CD4-positive, alpha-beta T cell treated with Interferon gamma for 1 hour (primary cell): ENCODE data around the gene GABRB2.
"Not testable (repeated sequence)": the region's sequence is repeated elsewhere in the genome, so short reads cannot be mapped to it uniquely, and the experiment has no call there.

Experiments used
- DNase-seq: peaks from one replicate; pipeline ENCODE4 v3.0.0-alpha.2; 2020

Gene GABRB2

GRCh38 chr5:161380486-161380885 lies 166.0 kb downstream of the GABRB2 start:
- no peak for DNase-seq

- DNase-seq, result no peak
These were observed 167.8 kb downstream of the GABRB2 start for GRCh38 chr5:161378701-161379100.

- no peak for DNase-seq
These were observed 170.5 kb downstream of the GABRB2 start for GRCh38 chr5:161376034-161376433.

- DNase-seq, result no peak
These were observed 173.2 kb downstream of the GABRB2 start for GRCh38 chr5:161373345-161373707.

- DNase-seq, result no peak
These were observed 173.7 kb downstream of the GABRB2 start for GRCh38 chr5:161372682-161373344.

- no peak for DNase-seq
These were observed 177.5 kb downstream of the GABRB2 start for GRCh38 chr5:161369022-161369421.

- DNase-seq, result no peak
These were observed 188.1 kb downstream of the GABRB2 start for GRCh38 chr5:161358446-161358845.

- DNase-seq, result no peak
These were observed 202.3 kb downstream of the GABRB2 start for GRCh38 chr5:161344234-161344633.

GRCh38 chr5:161342886-161343285 lies 203.6 kb downstream of the GABRB2 start:
- no peak for DNase-seq

- DNase-seq, result no peak
These were observed 206.5 kb downstream of the GABRB2 start for GRCh38 chr5:161340012-161340411.

GRCh38 chr5:161333194-161333880 lies 213.2 kb downstream of the GABRB2 start:
- no peak for DNase-seq

- DNase-seq, result no peak
These were observed 214.2 kb downstream of the GABRB2 start for GRCh38 chr5:161332343-161332742.

- DNase-seq, result no peak
These were observed 232.5 kb downstream of the GABRB2 start for GRCh38 chr5:161314033-161314432.

- DNase-seq, result no peak
These were observed 233.6 kb downstream of the GABRB2 start for GRCh38 chr5:161312882-161313281.

- DNase-seq, result no peak
These were observed 234.6 kb downstream of the GABRB2 start for GRCh38 chr5:161311965-161312364.

GRCh38 chr5:161311146-161311708 lies 235.3 kb downstream of the GABRB2 start:
- DNase-seq, result no peak

GRCh38 chr5:161306351-161306995 lies 240.1 kb downstream of the GABRB2 start:
- DNase-seq, result no peak

GRCh38 chr5:161305601-161306000 lies 240.9 kb downstream of the GABRB2 start:
- DNase-seq, result no peak

GRCh38 chr5:161302559-161302958 lies 244.0 kb downstream of the GABRB2 start:
- no peak for DNase-seq

GRCh38 chr5:161301586-161301985 lies 244.9 kb downstream of the GABRB2 start:
- no peak for DNase-seq

GRCh38 chr5:161299053-161299452 lies 247.5 kb downstream of the GABRB2 start:
- no peak for DNase-seq

- DNase-seq, result not testable (repeated sequence)
These were observed 249.1 kb downstream of the GABRB2 start for GRCh38 chr5:161297388-161297787.

GRCh38 chr5:161295721-161296250 lies 250.7 kb downstream of the GABRB2 start:
- no peak for DNase-seq

- no peak for DNase-seq
These were observed 258.5 kb downstream of the GABRB2 start for GRCh38 chr5:161288071-161288470.
